GM19372 (cell line): ENCODE measurements around the gene MARK1.
"Not testable (repeated sequence)": the region's sequence is repeated elsewhere in the genome, so short reads cannot be mapped to it uniquely, and the experiment has no call there.

Experiments
- ATAC-seq: cut with Tn5 transposase; IDR thresholded peaks from one replicate; pipeline ENCODE4 v1.9.1; 2021; ENCODE audit warnings: mild to moderate bottlenecking, low read depth, moderate library complexity; ENCODE audit not compliant: unreplicated experiment

MARK1 gene

GRCh38 chr1:220604926-220605325 lies 77.0 kb downstream of the MARK1 start:
- no peak for ATAC-seq

GRCh38 chr1:220605651-220606050 lies 77.7 kb downstream of the MARK1 start:
- not testable (repeated sequence) for ATAC-seq

- not testable (repeated sequence) for ATAC-seq
These were observed 83.2 kb downstream of the MARK1 start for GRCh38 chr1:220611100-220611499.

- no peak for ATAC-seq
These were observed 88.9 kb downstream of the MARK1 start for GRCh38 chr1:220616836-220617235.

- no peak for ATAC-seq
These were observed 100.5 kb downstream of the MARK1 start for GRCh38 chr1:220628431-220628830.

GRCh38 chr1:220631238-220631815 lies 103.4 kb downstream of the MARK1 start:
- no peak for ATAC-seq

GRCh38 chr1:220637759-220638158 lies 109.8 kb downstream of the MARK1 start:
- ATAC-seq = no peak

- ATAC-seq = no peak
These were observed 114.3 kb downstream of the MARK1 start for GRCh38 chr1:220642285-220642684.

- ATAC-seq = no peak
These were observed 125.1 kb downstream of the MARK1 start for GRCh38 chr1:220652995-220653394.

GRCh38 chr1:220655509-220655908 lies 127.6 kb downstream of the MARK1 start:
- ATAC-seq = peak; percentile 95

GRCh38 chr1:220655961-220656740 lies 128.2 kb downstream of the MARK1 start:
- ATAC-seq = peak; percentile 16

- ATAC-seq = no peak
These were observed 138.4 kb downstream of the MARK1 start for GRCh38 chr1:220666349-220666748.

GRCh38 chr1:220669005-220669404 lies 141.1 kb downstream of the MARK1 start:
- no peak for ATAC-seq

GRCh38 chr1:220670365-220670764 lies 142.4 kb downstream of the MARK1 start:
- no peak for ATAC-seq

GRCh38 chr1:220673921-220674320 lies 146.0 kb downstream of the MARK1 start:
- no peak for ATAC-seq

- ATAC-seq = no peak
These were observed 149.3 kb downstream of the MARK1 start for GRCh38 chr1:220677251-220677650.

GRCh38 chr1:220680085-220680687 lies 152.2 kb downstream of the MARK1 start:
- ATAC-seq = peak; percentile 95

- ATAC-seq = no peak
These were observed 153.4 kb downstream of the MARK1 start for GRCh38 chr1:220681220-220681880.

- no peak for ATAC-seq
These were observed 155.1 kb downstream of the MARK1 start for GRCh38 chr1:220682901-220683576.

GRCh38 chr1:220683716-220684115 lies 155.8 kb downstream of the MARK1 start:
- not testable (repeated sequence) for ATAC-seq

GRCh38 chr1:220684890-220685289 lies 157.0 kb downstream of the MARK1 start:
- ATAC-seq = no peak
